Renal pelvis (tissue), 4 donors: Measurements from ENCODE around the gene ZNF524. TPM values are rescaled to one million over a fixed set of nuclear protein-coding genes. Genes with fewer than 3 reads are reported as not detected.

Experiments
- DNase-seq: peaks from one replicate; pipeline ENCODE4 v3.0.0-alpha.2; 2013
- polyA plus RNA-seq, 3 donors: library from polyadenylated mRNA; unstranded; fragments of 120-200 nt; gene quantifications; one replicate each; pipeline ENCODE4 v1.2.1, GENCODE V29; 2013; ENCODE audit not compliant: insufficient read length in 3 of 3

Gene ZNF524
- polyA plus RNA-seq, 3 donors = 10.5 to 13.2 (median 12.4) TPM

DNA sequence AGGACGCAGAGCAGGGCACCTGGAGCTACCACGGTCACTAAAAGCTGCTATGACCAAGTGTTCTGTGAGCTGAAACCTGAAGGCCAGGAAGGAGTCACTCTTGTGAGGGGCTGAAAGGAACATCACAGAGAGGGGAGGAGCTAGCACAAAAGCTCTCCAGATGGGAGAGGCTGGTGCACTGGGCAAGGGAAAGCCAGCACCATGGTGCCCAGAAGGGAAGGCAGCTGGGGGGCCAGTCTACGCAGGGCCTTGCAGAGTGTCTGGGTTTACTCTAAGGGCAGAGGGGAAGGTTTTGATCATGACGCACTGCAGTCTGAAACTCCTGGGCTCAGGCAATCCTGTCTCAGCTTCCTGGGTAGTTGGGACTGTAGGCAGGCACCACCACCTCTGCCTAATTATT, 36.6 kb downstream of the ZNF524 start:
- no peak for DNase-seq

DNA sequence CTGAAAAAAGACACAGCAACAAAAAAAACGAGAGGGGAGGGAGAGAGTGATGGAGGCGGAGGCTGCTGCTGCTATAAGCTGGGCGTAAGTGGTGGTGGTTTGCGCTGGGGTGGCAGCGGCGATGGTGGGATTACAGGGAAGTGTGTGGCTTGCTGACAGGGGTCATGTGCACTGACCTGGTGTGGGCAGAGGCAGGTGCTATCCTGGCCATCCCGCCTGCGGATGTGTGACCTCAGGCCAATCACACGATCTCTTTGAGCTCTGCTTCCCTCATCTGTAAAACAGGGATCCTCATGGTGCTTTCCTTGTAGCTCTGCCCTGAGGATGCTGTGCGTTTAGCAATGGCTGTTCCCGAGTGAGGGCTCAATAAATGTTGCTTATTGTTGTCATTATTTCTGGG, 37.4 kb downstream of the ZNF524 start:
- no peak for DNase-seq

DNA sequence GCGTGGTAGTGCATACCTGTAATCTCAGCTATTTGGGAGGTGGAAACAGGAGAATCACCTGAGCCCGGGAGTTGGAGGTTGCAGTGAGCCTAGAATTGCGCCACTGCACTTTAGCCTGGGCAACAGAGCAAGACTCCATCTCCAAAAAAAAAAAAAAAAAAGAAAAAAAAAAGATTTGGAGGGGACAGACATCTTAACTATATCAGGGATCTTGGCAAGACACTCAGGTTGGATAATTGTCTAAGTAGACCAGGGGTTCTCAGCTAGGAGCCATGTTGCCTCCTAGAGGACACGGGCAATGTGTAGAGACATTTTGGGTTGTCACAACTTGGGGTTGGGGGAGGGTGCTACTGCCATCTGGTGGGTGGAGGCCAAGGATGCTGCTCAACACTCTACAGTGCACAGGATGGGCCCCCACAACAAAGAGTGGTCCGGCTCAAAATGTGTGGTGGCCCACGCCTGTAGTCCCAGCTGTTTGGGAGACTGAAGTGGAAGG, 38.8 kb downstream of the ZNF524 start:
- DNase-seq = no peak

DNA sequence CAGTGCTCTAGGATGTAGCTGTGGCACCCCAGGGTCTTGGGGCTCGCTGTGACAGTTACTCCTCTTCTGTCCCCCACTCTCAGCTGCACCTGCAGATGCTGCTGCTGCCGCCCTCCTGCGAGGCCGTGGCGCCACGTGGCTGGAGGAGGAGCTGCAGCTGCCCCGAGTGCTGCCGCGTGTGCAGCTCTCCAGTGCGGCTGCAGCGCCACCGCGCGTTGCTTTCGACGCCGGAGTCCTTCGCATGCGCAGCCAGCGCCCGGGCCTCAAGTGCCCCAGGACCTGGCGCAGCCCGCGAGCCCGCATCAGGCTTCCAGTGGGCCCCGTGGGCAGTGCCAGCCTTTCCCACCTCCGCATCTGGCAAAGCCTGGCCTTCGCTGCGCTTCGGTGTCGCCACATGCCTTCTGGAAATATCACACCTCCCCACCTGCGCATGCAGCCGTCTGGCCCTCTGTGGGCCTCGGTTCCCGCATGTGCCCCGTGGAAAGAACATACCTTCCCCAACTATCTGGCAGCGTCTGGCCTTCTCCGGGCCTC, 40.0 kb downstream of the ZNF524 start:
- DNase-seq = no peak

DNA sequence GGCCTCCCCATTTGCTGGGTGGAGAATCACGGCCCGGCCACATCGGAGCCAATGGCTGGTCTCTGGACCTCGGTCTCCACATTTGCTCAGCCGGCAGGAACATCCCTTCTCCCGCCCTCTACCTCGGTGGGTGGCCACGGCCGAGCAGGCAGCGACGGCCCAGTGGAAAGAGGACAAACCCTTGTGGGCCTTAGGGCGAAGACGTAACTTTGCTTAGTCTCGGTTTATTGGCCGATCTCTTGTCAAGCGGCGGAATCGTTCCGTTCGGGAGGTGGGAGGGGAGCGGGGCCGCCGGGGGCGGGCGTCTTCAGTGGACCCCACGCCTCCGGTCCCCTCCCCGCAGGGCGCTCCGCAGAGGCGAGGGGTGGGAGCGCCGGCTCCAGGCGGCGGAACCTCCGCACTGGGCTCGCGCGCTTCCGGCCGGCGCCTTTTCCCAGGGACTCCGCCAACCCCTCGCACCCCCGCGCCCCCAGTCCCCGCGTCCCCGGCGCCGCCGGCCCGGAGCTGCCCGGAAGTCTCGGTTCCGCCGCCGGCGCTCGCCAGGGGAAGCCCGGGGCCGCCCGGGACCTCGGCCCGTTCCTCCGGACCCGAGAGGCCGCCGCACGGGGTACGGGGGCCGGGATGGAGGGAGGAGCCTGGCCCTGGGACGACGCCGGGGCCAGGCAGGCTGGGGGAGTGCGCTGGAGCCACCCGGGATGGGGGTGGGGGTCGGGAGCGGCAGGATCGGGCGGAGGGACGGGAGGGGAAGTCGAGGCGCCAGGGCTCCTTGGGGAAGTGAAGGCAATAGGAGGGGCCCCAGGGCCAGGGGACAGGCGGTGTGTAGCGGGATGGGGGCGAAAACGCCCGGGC, 40.7 kb downstream of the ZNF524 start, which contains the start of gene ZNF580:
Gene ZNF580 (plus strand): TSS at position 426 of the 849 bp plus-strand sequence. CDS start 1,507 bp downstream, outside the sequence.
- peak; percentile 65 for DNase-seq

DNA sequence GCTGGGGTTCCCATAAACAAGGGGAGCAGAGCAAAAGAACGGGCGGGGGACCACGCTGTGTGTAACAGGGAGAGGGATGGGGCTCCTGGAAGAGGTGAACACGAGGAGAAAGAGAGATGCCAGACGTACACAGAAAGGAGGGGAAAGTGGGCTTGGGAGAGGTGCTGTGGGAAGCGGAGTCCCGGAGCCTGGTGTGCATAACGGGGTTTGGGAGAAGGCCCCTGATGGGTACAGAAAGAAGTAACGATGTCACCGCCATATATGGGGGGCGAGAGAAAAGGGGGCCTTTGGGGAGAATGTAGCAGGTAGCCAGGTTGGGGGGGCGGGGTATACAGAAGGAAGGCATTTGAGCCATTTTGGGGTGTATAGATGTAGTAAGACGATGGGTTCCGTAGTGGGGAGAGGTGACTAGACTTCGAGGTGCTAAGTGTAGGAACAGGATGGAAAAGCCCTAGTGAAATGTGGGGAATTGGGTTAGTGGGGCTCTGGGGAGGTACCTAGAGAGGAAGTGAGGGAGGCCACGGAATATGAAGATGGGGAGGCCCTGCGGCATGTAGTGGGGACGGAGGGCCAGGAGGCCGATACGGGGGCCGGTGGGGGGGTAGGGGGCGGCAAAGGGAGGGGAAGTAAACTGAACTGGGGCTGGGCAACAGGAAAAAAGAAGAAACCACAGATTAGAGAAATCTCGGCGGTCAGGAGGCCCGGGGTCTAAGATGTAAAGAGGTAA, 41.5 kb downstream of the ZNF524 start:
- DNase-seq = no peak

DNA sequence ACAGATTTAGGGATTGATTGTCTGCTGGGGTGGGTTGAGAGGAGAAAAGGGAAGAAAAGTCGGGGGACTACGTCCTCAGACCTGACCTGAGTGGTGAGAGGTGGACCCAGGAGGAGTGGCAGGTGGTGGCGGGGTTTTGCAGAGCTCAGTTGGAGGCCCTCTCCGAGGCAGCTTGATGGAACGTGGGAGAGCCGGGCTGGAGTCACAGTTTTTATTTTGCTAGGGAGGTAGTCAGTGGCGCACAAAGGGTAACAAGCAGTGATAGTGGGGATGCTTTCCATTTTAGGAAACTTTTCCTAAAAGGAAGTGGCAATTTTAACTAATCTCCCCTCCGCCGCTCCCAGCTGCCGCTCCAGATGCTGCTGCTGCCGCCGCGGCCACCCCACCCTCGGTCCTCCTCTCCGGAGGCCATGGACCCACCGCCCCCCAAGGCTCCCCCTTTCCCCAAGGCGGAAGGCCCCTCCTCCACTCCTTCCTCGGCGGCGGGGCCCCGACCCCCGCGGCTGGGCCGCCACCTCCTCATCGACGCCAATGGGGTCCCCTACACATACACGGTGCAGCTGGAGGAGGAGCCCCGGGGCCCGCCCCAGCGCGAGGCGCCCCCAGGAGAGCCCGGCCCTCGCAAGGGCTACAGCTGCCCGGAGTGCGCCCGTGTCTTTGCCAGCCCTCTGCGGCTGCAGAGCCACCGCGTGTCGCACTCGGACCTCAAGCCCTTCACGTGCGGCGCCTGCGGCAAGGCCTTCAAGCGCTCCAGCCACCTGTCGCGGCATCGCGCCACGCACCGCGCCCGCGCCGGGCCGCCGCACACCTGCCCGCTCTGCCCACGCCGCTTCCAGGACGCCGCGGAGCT, 42.3 kb downstream of the ZNF524 start:
- no peak for DNase-seq

DNA sequence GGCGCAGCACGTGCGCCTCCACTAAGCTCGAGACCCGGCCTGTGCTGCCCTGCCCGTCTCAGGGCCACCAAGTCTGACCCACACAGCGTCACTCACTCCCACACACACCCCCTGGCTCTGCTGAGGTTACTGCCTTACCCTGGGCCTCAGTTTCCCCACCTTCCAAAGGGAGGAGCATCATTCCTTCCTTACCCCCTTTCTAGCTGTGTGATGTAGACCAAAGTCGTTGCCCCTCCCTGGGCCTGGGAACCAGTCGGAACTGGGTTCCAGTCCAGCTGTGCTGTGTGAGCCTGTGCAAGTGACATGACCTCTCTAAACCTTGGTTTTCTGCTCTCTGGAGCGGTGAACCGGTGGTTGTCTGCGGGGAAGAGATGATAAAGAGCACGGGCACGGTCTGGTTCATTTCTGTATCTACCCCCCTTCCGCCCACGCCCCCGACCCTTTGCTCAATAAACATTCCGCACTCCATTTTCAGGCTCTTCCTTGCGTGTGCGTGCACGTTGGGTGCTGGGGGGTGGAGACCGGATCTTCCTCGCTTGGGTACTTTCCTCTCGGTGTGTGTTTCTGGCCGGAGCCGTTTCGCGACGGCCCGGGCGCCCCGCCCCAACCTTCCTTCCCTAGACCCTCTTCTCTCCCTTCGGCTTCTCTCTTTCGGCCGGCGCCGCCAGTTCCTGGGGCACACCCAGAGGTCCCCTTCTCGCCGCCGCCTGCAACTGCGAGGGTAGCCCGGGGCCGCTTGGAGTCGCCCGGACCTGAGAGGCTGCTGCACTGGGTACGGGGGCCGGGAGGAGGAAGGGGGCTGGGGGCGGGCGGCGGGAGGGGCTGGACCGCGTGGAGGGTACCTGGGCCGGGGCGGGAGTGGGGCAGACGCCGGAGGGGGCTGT, 43.2 kb downstream of the ZNF524 start, which contains the start of gene ZNF581:
Gene ZNF581 (plus strand): TSS at position 647 of the 884 bp plus-strand sequence. CDS start 923 bp downstream, outside the sequence.
- peak; percentile 71 for DNase-seq

DNA sequence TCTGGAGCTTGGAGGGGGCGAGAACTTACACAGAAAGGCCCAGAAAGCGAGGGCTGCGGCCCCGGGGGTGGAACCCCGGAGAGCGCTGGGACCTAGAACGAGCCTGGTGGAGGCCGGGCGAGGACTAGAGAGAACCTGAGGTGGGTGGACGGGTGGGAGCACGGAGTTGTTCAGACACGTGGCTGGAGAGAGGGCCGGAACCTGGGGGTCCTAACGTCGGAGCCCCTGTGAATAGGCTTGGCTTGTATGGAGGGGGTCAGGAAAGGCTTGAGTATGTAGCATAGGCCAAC, 43.7 kb downstream of the ZNF524 start:
- DNase-seq = no peak

DNA sequence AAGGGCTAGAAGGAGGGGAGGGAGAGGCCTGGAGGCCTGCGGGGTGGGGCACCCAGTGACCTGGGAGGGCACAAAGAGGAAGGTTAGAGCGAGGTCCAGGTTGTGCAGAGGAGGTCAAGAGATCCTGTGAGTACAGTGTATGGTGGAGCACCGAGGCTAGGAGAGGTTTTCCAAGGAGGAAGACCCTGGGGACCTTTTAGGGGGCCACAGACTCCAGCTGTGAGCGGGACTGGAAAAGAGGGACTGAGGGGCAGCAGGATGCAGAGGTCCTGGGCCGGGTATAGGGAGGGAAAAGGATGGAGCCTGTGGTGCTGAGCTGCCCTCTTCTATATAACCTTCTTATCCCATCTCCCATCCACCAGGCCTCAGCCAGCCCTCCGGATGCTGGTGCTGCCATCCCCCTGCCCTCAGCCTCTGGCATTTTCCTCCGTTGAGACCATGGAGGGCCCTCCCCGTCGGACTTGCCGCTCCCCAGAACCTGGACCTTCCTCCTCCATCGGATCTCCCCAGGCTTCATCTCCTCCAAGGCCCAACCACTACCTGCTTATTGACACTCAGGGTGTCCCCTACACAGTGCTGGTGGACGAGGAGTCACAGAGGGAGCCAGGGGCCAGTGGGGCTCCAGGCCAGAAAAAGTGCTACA, 44.2 kb downstream of the ZNF524 start:
- DNase-seq = no peak

DNA sequence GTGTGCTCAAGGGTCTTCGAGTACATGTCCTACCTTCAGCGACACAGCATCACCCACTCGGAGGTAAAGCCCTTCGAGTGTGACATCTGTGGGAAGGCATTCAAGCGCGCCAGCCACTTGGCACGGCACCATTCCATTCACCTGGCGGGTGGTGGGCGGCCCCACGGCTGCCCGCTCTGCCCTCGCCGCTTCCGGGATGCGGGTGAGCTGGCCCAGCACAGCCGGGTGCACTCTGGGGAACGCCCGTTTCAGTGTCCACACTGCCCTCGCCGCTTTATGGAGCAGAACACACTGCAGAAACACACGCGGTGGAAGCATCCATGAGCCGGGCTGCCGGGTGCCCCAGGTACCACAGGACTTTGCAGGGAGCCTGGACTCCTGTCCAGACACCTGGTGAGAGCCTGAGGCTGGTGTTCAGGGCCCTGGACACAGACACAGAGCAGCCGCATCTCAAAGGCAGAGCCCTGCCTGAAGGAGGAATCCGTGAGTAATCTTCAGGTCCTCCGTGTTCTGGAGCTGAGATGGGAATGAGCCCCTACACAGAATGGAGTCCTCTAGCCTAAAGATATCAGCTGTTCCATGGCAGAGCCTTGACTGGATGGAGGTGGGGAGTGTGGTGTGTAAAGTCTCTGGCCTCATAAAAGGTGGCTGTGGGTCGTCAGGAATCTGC, 44.9 kb downstream of the ZNF524 start:
- no peak for DNase-seq

DNA sequence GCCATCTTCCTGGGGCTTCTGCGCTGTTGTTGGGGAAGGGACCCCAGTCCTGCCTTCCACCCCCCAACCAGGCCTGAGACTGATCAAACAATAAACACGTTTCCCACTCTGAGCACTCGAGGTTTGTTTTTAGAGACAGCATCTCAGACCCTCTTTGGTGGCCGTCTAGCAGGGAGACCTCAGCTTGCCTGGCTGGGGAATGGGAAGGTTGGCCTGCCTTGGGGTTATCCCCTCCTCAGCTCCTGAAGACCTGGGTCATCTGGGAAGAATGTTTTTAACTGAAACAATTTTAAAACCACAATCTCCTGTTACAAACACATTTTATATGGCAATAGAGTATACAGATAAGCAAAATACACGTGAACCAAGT, 45.4 kb downstream of the ZNF524 start:
- DNase-seq = no peak

DNA sequence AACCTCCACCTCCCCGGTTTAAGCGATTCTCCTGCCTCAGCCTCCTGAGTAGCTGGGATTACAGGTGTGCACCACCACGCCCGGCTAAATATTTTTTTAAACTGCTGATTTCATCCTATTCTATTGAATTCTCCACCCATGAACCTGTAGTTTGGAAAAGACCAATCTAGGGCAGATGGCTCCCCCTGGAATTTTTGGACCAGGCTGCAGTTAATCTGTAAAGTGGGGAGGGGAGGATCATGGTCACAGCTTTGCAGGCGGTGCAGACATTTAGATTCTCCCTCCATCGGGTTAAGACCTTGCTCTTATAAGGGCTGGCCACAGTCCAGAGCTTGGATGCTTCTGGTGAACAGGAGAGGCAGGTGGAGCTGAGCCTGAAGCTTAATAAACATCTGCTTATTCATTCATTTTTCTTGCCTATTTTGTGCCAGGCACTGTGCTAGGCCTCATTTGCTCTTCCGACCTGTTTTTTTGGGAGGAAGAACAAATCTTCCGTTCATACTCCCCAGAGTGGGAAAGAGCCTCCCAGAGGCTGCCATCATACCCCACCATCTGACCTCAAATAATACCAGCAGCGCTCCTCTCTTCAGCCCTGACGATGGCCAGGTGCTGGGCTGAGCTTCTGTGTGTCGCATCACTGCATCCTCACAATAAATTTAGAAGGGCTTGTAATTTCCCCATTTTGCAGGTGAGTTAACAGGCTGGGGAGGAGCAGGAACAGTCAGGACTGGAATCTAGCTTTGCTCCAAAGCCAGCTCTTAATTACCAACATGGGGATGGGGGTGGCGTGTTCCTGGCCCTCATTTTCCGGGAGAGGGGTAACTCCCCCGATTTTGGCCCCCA, 47.0 kb downstream of the ZNF524 start:
- no peak for DNase-seq

DNA sequence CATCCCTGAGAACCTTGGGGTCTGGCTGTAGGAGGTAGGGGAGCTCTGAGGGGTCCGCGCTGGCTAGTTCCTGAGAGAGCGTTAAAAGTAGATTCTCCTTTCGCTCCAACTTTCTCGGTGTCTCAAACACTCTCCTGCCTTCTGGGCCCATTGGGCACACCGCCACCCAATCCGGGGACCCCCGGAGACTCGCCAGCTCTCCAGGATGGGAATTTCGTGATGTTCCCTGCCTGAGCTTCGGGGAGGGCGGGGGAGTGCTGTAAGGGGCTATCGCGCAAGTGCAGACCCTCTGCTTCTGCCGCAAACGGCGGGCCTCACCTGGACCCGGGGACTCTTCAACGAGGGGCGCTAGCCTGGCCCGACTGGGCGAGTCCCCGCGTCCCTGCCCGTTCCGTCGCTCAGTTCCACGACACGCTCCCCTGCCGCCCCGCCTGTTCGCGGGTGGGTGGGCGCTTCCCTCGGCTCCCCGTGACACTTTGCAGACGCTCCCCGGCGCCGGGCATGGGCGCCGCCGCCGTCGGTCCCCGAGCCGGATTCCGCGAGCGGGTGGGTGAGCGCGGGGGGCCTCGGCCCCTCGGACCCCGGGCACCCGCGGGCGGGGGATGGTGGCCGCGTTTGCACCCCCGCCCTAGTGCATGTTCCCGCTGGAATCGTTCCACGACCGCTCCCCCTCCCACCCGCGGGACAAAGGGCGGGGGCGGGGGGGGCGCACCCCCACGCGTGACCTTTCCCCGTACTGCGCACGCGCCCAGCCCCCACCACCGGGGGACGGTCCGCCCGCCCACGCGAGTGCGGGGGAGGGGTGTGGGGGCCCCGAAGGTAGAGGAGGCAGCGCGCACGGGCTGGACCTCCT, 47.9 kb downstream of the ZNF524 start, which contains the start of gene CCDC106:
Gene CCDC106 (plus strand): TSS at position 481 of the 853 bp plus-strand sequence. CDS start 835 bp downstream, outside the sequence.
- peak; percentile 77 for DNase-seq

DNA sequence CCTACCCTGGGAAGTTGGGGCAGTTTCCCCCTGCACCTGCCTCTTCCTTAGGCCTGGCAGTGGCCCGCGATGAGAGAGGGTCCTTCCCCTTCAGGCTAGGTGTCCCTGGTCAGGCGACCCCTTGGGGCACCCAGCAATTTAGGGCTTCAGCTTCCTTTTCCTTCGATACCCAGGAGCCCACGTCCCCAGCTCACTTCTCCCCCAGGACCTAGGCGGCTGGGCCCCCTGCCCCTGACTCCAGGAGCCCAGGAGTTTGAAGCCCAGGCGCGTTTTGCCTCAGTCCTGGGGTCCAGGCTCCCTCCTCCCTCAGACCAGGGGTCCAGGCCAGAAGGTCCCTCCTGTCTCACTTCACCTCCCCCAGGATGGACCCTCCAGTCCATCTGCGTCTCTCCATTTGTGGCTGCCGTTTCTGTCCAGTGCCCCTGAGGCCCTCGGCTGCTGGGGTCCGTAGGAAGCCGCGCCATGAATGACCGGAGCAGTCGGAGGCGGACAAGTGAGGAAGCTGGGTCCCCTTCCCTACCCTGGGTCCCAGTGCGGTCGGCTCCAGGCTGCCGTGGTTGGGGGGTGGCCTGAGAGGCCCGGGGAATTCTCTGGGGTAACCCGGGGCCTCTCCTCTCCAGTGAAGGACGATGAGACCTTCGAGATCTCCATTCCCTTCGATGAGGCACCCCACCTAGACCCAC, 48.6 kb downstream of the ZNF524 start:
- no peak for DNase-seq

DNA sequence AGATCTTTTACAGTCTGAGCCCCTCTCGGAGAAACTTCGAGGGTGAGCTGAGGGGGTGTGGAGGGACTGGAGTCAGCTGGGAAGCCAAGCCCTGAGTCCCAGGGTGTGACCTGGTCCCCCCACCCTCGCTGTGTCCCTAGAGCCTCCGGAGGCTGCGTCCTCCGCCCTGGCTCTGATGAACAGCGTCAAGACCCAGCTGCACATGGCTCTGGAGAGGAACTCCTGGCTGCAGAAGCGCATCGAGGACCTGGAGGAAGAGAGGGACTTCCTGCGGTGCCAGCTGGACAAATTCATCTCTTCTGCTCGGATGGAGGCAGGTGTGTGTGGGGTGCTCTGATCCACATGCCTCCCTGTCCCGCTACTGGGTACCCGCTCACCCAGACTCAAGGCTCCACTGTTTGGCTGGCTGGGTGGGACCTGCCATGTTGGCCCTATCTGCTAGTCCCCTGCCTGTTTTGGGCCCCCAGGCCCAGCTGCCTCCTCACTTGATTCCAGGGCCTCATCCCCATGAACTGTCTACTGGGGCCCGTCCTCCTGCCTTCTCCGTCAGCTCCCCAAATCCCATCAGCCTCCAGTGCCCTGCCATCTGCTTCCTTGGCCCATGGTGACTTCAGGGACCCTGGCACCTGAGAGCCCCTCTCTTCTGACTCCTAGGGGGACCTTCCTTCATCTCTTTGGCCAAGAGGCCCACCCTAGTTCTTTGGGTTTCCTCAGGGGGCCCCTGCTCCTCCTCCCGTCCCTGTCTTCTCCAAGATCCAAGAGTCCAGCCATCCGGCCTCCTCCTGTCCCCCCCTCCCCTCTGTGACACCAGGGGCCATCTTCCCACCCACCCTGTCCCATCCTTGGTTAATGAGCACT, 49.4 kb downstream of the ZNF524 start:
- DNase-seq = no peak
